Cardiac ventricle fibroblast (primary cell): Measurements from ENCODE around the gene HS3ST2. TPM values are rescaled to one million over a fixed set of nuclear protein-coding genes. Genes with fewer than 3 reads are reported as not detected.

ENCODE experiments used
- total RNA-seq: library from RNA; depleted of rRNA; stranded (reverse); fragments of >200 nt; gene quantifications from 2 replicates; pipeline ENCODE4 v1.2.3, GENCODE V29; 2015

HS3ST2 gene
- total RNA-seq, result not detected in 2 replicates

DNA sequence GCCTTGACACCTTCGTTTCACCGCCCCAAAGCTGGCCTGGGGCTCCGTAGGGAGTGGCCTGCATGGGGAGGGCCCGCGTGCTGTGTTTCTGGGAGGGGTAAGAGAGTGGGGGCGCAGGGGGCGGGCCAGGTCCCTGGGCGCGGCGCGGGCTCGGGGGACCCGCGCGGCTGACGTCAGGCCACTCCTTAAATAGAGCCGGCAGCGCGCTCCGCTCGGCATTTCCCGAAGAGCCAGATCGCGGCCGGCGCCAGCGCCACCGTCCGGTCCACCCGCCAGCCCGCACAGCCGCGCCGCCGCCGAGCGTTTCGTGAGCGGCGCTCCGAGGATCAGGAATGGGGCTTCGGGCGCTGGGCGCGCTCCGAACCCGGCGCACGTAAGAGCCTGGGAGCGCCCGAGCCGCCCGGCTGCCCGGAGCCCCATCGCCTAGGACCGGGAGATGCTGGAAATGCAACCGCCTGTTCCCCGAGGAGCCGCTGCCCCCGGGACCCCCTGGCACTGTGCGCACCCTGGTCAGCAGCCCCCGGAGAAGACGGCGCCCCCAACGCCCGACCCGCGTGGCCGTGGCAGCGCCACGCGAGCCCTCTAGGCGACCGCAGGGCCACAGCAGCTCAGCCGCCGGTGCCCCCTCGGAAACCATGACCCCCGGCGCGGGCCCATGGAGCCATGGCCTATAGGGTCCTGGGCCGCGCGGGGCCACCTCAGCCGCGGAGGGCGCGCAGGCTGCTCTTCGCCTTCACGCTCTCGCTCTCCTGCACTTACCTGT is at the start of gene HS3ST2:
HS3ST2 (plus strand) TSS at position 215 of the 763 bp plus-strand sequence; CDS start at position 664, 449 bp downstream.

